UCSD-AML1 (cell line): ENCODE measurements around the gene CDX2.

Experiments used
- DNase-seq: peaks from one replicate; lab custom pipeline; 2025; ENCODE audit not compliant: unreplicated experiment; lab: John Stamatoyannopoulos, UW

CDX2 gene

GRCh38 chr13:27979001-27979643, 10.0 kb upstream of the CDX2 start:
- no peak for DNase-seq

GRCh38 chr13:27978301-27978968, 9.3 kb upstream of the CDX2 start:
- no peak for DNase-seq

GRCh38 chr13:27977476-27978300, 8.6 kb upstream of the CDX2 start:
- DNase-seq, result no peak

- no peak for DNase-seq
Observed at GRCh38 chr13:27976362-27977091, 7.4 kb upstream of the CDX2 start.

GRCh38 chr13:27975564-27976361, 6.6 kb upstream of the CDX2 start:
- no peak for DNase-seq

GRCh38 chr13:27973961-27974662, 5.0 kb upstream of the CDX2 start:
- DNase-seq, result no peak

- no peak for DNase-seq
Observed at GRCh38 chr13:27973291-27973690, 4.2 kb upstream of the CDX2 start.

GRCh38 chr13:27972478-27972820, 3.3 kb upstream of the CDX2 start:
- no peak for DNase-seq

- no peak for DNase-seq
Observed at GRCh38 chr13:27971776-27972477, 2.8 kb upstream of the CDX2 start.

- no peak for DNase-seq
Observed at GRCh38 chr13:27971236-27971645, 2.1 kb upstream of the CDX2 start.

- DNase-seq, result no peak
Observed at GRCh38 chr13:27970382-27971235, 1.5 kb upstream of the CDX2 start.

GRCh38 chr13:27969866-27970229, 733 bp upstream of the CDX2 start:
- no peak for DNase-seq

- no peak for DNase-seq
Observed at GRCh38 chr13:27968316-27969081, 616 bp downstream of the CDX2 start.

GRCh38 chr13:27967736-27968315, 1.3 kb downstream of the CDX2 start:
- no peak for DNase-seq

GRCh38 chr13:27967203-27967735, 1.8 kb downstream of the CDX2 start:
- DNase-seq, result no peak

- no peak for DNase-seq
Observed at GRCh38 chr13:27966641-27967202, 2.4 kb downstream of the CDX2 start.
